AG09309 (cell line): ENCODE data around the gene SIRT3.
"Not testable (repeated sequence)": the region's sequence is repeated elsewhere in the genome, so short reads cannot be mapped to it uniquely, and the experiment has no call there.

ENCODE experiments used
- DNase-seq: peaks from one replicate; pipeline ENCODE4 v3.0.0-alpha.2; 2010; ENCODE audit warnings: low read depth
- H3K4me3 ChIP-seq: 2 replicates; pipeline ENCODE4 v1.5.1; 2011; ENCODE audit warnings: mild to moderate bottlenecking, low read depth, low read length, moderate library complexity; ENCODE audit not compliant: control insufficient read depth
- CTCF ChIP-seq: IDR thresholded peaks from 2 replicates; pipeline ENCODE4 v1.5.1; 2011; ENCODE audit warnings: mild to moderate bottlenecking, low read depth, low read length, inconsistent platforms; ENCODE audit not compliant: insufficient read depth, control insufficient read depth; ENCODE audit errors: missing control alignments

The SIRT3 gene

DNA sequence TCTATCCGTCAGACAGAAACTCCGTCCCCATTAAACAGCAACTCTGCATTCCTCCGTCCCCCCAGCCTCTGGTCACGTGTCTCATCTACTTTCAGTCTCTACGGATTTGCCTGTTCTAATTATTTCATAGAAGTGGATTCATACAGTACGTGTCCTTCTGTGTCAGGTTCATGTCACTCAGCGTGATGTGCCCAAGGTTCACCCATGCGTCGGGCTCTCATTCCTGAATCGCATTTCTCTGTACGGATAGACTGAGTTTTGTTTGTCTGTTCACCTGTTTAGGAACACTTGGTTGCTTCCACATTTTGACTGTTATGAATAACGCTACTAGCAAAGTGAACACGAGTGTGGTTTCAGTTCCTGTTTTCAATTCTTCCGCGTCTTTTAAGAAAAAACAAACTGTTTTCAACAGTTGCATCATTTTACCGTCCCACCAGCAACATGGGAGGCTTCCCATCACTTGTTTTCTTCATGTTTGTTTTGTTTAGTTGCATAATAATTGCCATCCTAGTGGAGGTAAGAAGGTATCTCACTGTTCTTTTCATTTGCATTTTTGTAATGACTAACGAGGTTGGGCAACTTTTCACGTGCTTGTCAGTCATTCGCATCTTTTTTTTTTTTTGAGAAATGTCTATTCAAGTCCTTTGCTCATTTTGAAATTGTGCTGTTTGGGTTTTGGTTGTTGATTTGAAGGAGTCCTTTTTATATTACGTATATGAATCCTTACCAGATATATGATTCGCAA lies 33.2 kb upstream of the SIRT3 start:
- no peak overlapping the region; the same call in 1 of the 2 replicates for H3K4me3 ChIP-seq
- no peak for DNase-seq
- no peak for TF ChIP-seq CTCF

DNA sequence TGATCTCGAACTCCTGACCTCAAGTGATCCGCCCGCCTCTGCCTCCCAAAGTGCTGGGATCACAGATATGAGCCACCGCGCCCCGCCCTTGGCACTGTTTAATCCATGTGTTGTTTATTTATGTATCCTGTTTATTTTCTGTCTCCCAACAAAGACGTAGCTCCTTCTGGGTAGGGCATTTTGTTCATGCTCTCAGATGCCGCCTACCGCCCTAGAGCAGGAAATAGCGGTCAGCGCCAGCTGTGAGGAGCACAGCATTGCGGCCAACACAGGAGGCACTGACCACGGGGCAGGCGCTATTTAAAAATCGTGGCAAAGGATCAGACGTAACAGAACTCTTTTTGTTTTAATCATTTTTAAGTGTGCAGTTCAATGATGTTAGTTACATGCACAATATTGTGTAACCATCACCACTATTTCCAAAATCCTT lies 32.6 kb upstream of the SIRT3 start:
- DNase-seq, result peak; percentile 18
- TF ChIP-seq CTCF, result peak; percentile 27
- H3K4me3 ChIP-seq, result not testable (repeated sequence)

DNA sequence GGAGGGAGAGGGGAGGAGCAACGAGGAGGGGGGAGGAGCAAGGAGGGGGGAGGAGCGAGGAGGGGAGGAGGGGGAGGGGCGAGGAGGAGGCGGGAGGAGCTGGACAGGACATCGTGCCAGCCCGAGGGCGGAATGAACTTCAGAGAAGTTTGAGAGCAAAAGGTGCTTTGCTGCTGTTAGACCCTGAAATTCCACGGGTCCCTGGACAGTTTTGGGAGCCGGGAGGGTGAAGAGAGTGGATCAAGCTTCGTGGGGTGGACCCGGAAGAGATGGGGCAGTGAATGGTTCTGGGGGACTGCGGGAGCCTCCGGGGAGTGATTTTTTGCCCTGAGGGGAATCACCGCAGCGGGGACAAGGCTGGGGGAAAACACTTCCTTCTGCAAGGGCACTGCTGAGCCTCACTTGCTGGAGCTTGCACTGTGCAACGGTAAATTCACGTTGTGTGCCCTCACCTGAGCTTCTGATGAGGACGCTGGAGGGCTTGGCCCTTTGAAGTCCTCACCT lies 31.4 kb upstream of the SIRT3 start:
- no peak for TF ChIP-seq CTCF
- H3K4me3 ChIP-seq, result no peak overlapping the region
- no peak for DNase-seq

GRCh38 chr11:266676-267439 lies 30.7 kb upstream of the SIRT3 start:
- no peak overlapping the region for H3K4me3 ChIP-seq

DNA sequence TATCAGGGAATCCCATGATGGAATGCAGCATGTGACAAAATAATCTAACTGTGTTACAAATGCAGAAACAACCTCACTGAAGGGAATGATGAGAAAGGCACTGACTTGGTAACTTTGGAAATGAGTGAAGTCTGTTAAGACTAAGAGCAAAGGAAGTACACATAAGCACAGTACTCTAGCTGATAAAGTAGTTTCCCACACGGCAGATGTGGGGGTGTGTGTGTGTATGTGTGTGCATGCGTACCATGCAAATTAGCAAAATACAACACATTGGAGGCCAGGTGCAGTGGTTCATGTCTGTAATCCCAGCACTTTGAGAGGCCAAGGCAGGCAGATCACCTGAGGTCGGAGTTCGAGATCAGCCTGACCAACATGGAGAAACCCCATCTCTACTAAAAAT lies 25.5 kb upstream of the SIRT3 start:
- no peak for DNase-seq
- no peak overlapping the region for H3K4me3 ChIP-seq
- TF ChIP-seq CTCF, result no peak

More at GRCh38 chr11:266676-267439, 30.7 kb upstream of the SIRT3 start:
- no peak for DNase-seq
- TF ChIP-seq CTCF, result no peak

- no peak for TF ChIP-seq CTCF
- no peak for DNase-seq
Observed at GRCh38 chr11:259413-259812, 23.3 kb upstream of the SIRT3 start.

More at GRCh38 chr11:259413-259812, 23.3 kb upstream of the SIRT3 start:
- no peak overlapping the region for H3K4me3 ChIP-seq
